ENCODE data around the gene PLA2G2D. TPM values are rescaled to one million over a fixed set of nuclear protein-coding genes. Genes with fewer than 3 reads are reported as not detected.

PLA2G2D gene
- total and polyA plus RNA-seq, 10 of the 15 experiments (the other 5 are each of a cell fraction or from before 2014, with no cell fraction given), result 0.06 to 0.38 (median 0.16) TPM; not detected in 2

- H4K20me1 ChIP-seq (ENCODE audit: control insufficient read depth, insufficient read depth), result no peaks in the 10 kb centered on the region
- in situ Hi-C loops (cut with MboI), result no loop called here
- CTCF ChIA-PET, result interaction anchor here (1.3 kb wide), 1 partner anchor 119 kb away, joined by 4 read pairs; no protein-coding TSS in a partner anchor
- no peaks in the 10 kb centered on the region for H3K4me1 ChIP-seq (ENCODE audit: control insufficient read depth, insufficient read depth, low read length)
- TF ChIP-seq JUND (IDR thresholded peaks at IDR 0.05; ENCODE audit: low read depth, low read length) (no peak), ZNF384 (IDR thresholded peaks at IDR 0.05; ENCODE audit: borderline replicate concordance, low read depth, low read length) (no peak), FOXK2 (IDR thresholded peaks at IDR 0.05) (no peak)
- no peak for ATAC-seq
- no peak overlapping the region for H2AFZ ChIP-seq (ENCODE audit: control insufficient read depth, low read depth, low read length)
- POLR2A ChIA-PET, result no interaction called here
- H3K4me3 ChIP-seq, result no peak overlapping the region
- H3K9me3 ChIP-seq (replicated peaks; ENCODE audit: control insufficient read depth, insufficient read depth, low read length), result no peaks in the 10 kb centered on the region
- DNase-seq (ENCODE audit: low read depth, low spot score), result no peak
- no peak overlapping the region for H3K27ac ChIP-seq (ENCODE audit: control insufficient read depth, insufficient read depth)
- 27% methylated on average over 5 of the region's 5 CpGs for WGBS (ENCODE audit: insufficient coverage, insufficient replicate concordance, low lambda C conversion rate, missing lambda C conversion rate)
- no peak overlapping the region for H3K9ac ChIP-seq (ENCODE audit: control insufficient read depth, insufficient read depth, low read length)
- intact Hi-C loops (cut with micrococcal nuclease; ENCODE audit: unreplicated experiment), result no loop called here
- SMC1A ChIA-PET (ENCODE audit: uncharacterized antibody, unreplicated experiment), result interaction anchor here (1.2 to 2.7 kb wide), 2 partner anchors 13 to 54 kb away, joined by 5 to 11 read pairs; no protein-coding TSS in a partner anchor
- H3K36me3 ChIP-seq (ENCODE audit: control insufficient read depth in 2 of 2, insufficient read depth in 2 of 2, low read length in 1 of 2), result no peaks in the 10 kb centered on the region
- no peak overlapping the region for H3K4me2 ChIP-seq (ENCODE audit: control insufficient read depth, insufficient read depth)
- no TSS peak for BruUV-seq (replicated peaks)
- FAIRE-seq, result no peak
- H3K27me3 ChIP-seq (replicated peaks in 1 of 2; ENCODE audit: control insufficient read depth in 2 of 2, insufficient read depth in 2 of 2, low read length in 1 of 2), result no peaks in the 10 kb centered on the region; a peak in 2 of 4 replicates
- H3K79me2 ChIP-seq (ENCODE audit: control insufficient read depth, insufficient read depth, low read length), result no peaks in the 10 kb centered on the region
- RAD21 ChIA-PET (ENCODE audit: unreplicated experiment), result no interaction called here
Measured at GRCh38 chr1:20093303-20093702, 26.0 kb downstream of the PLA2G2D start.

GRCh38 chr1:20090641-20091040 lies 28.7 kb downstream of the PLA2G2D start:
- DNase-seq (ENCODE audit: low read depth, low spot score), result no peak
- ChIA-PET RAD21 (ENCODE audit: unreplicated experiment) (no interaction called here), POLR2A (interaction anchor here (1.0 kb wide), 1 partner anchor 11 kb away, joined by 3 read pairs; no protein-coding TSS in a partner anchor), CTCF (interaction anchor here (0.9 to 1.4 kb wide), 6 partner anchors 9 to 61 kb away, joined by 3 to 5 read pairs (median 3); no protein-coding TSS in a partner anchor), SMC1A (ENCODE audit: uncharacterized antibody, unreplicated experiment) (interaction anchor here (1.0 to 1.2 kb wide), 2 partner anchors 36 to 170 kb away, joined by 3 to 5 read pairs; no protein-coding TSS in a partner anchor)
- BruUV-seq (replicated peaks), result no TSS peak
- no peak for ATAC-seq
- no peaks in the 10 kb centered on the region for H3K4me1 ChIP-seq (ENCODE audit: control insufficient read depth, insufficient read depth, low read length)
- H4K20me1 ChIP-seq (ENCODE audit: control insufficient read depth, insufficient read depth), result no peaks in the 10 kb centered on the region
- no peak overlapping the region for H2AFZ ChIP-seq (ENCODE audit: control insufficient read depth, low read depth, low read length)
- 40% methylated on average over 6 of the region's 6 CpGs for WGBS (ENCODE audit: insufficient coverage, insufficient replicate concordance, low lambda C conversion rate, missing lambda C conversion rate)
- H3K36me3 ChIP-seq (ENCODE audit: control insufficient read depth in 2 of 2, insufficient read depth in 2 of 2, low read length in 1 of 2), result no peaks in the 10 kb centered on the region
- intact Hi-C loops (cut with micrococcal nuclease; ENCODE audit: unreplicated experiment), result no loop called here
- no peak overlapping the region for H3K9ac ChIP-seq (ENCODE audit: control insufficient read depth, insufficient read depth, low read length)
- no peak overlapping the region for H3K27ac ChIP-seq (ENCODE audit: control insufficient read depth, insufficient read depth)
- H3K4me3 ChIP-seq, result no peak overlapping the region
- H3K9me3 ChIP-seq (replicated peaks; ENCODE audit: control insufficient read depth, insufficient read depth, low read length), result no peaks in the 10 kb centered on the region
- no peak overlapping the region for H3K4me2 ChIP-seq (ENCODE audit: control insufficient read depth, insufficient read depth)
- TF ChIP-seq RFX5 (IDR thresholded peaks at IDR 0.05; ENCODE audit: low read depth, low read length) (no peak), CTCF (IDR thresholded peaks at IDR 0.05 in 2 of 3, conservative IDR thresholded peaks at IDR 0.05 in 1 of 3; ENCODE audit: control insufficient read depth in 2 of 3, extremely low read depth in 1 of 3, insufficient read depth in 1 of 3, low read depth in 3 of 3, low read length in 3 of 3) (no peak), POLR2AphosphoS5 (IDR thresholded peaks at IDR 0.05; ENCODE audit: low read length) (no peak), PAX5 (IDR thresholded peaks at IDR 0.05; ENCODE audit: borderline replicate concordance, low read depth, low read length) (no peak)
- in situ Hi-C loops (cut with MboI), result no loop called here
- no peaks in the 10 kb centered on the region; a peak in 2 of 4 replicates for H3K27me3 ChIP-seq (replicated peaks in 1 of 2; ENCODE audit: control insufficient read depth in 2 of 2, insufficient read depth in 2 of 2, low read length in 1 of 2)
- FAIRE-seq, result no peak
- no peaks in the 10 kb centered on the region for H3K79me2 ChIP-seq (ENCODE audit: control insufficient read depth, insufficient read depth, low read length)
